Neural cell (in vitro differentiated cells): Measurements from ENCODE around the gene ARID1B. TPM values are rescaled to one million over a fixed set of nuclear protein-coding genes. Genes with fewer than 3 reads are reported as not detected.

Source experiments
- H2AFZ ChIP-seq: fragments of 200-600, 300-800 bp; sonication (generic), shearing (Covaris generic); 2 replicates; pipeline ENCODE4 v1.6.0; 2014; ENCODE audit warnings: low read depth, mild to moderate bottlenecking, antibody characterized with exemption, low read length, moderate library complexity
- H3F3A ChIP-seq: fragments of 200-600 bp; shearing (Covaris generic); 2 replicates; pipeline ENCODE4 v1.6.1; 2016; ENCODE audit warnings: mild to moderate bottlenecking, moderate library complexity, mixed read lengths, antibody characterized with exemption, low read length; ENCODE audit not compliant: insufficient read depth, poor library complexity, severe bottlenecking
- H3K27ac ChIP-seq: fragments of 200-600, 300-800 bp; sonication (generic), shearing (Covaris generic); 2 replicates; pipeline ENCODE4 v1.5.1; 2014; ENCODE audit warnings: mild to moderate bottlenecking, low read length, moderate library complexity
- H3K27me3 ChIP-seq: fragments of 300-800, 200-600 bp; sonication (generic), shearing (Covaris generic); 2 replicates; pipeline ENCODE4 v1.6.0; 2014; ENCODE audit warnings: mild to moderate bottlenecking, low read depth, low read length, moderate library complexity; ENCODE audit not compliant: insufficient read depth
- H3K36me3 ChIP-seq: fragments of 300-800, 200-600 bp; sonication (generic), shearing (Covaris generic); 2 replicates; pipeline ENCODE4 v1.5.1; 2014; ENCODE audit warnings: mild to moderate bottlenecking, antibody characterized with exemption, low read length, moderate library complexity; ENCODE audit not compliant: insufficient read depth
- H3K4me2 ChIP-seq: fragments of 300-800, 200-600 bp; sonication (generic), shearing (Covaris generic); 2 replicates; pipeline ENCODE4 v1.6.0; 2014; ENCODE audit warnings: mild to moderate bottlenecking, low read length
- H3K4me3 ChIP-seq: fragments of 300-800, 200-600 bp; sonication (generic), shearing (Covaris generic); 2 replicates; pipeline ENCODE4 v1.5.1; 2014; ENCODE audit warnings: mild to moderate bottlenecking, low read length, moderate library complexity
- H3K79me2 ChIP-seq: fragments of 200-600 bp; shearing (Covaris generic); replicated peaks from 2 replicates; pipeline ENCODE4 v1.6.0; 2014; ENCODE audit warnings: mild to moderate bottlenecking, low read length, moderate library complexity; ENCODE audit not compliant: insufficient read depth
- H3K9ac ChIP-seq: fragments of 300-800, 200-600 bp; sonication (generic), shearing (Covaris generic); 2 replicates; pipeline ENCODE4 v1.6.1; 2016; ENCODE audit warnings: mild to moderate bottlenecking, low read length, mixed read lengths
- H3K9me2 ChIP-seq: fragments of 200-600 bp; shearing (Covaris generic); 2 replicates; pipeline ENCODE4 v1.6.1; 2016; ENCODE audit warnings: mild to moderate bottlenecking, low read length, mixed read lengths; ENCODE audit not compliant: insufficient read depth
- H3K9me3 ChIP-seq: fragments of 200-600, 300-800 bp; sonication (generic), shearing (Covaris generic); 2 replicates; pipeline ENCODE4 v1.6.1; 2016; ENCODE audit warnings: mild to moderate bottlenecking, mixed run types, low read length, moderate library complexity, mixed read lengths
- H4K20me1 ChIP-seq: fragments of 200-600 bp; shearing (Covaris generic); 2 replicates; pipeline ENCODE4 v1.6.1; 2016; ENCODE audit warnings: mild to moderate bottlenecking, mixed run types; ENCODE audit not compliant: insufficient read depth
- EP300 ChIP-seq: fragments of 450-650 bp; conservative IDR thresholded peaks from 2 replicates; pipeline ENCODE4 v1.6.1; 2014; ENCODE audit warnings: antibody characterized with exemption, mild to moderate bottlenecking, moderate library complexity; ENCODE audit not compliant: poor library complexity, severe bottlenecking
- EZH2 ChIP-seq: fragments of 200-600, 300-800 bp; shearing (Covaris generic), sonication (generic); IDR thresholded peaks from 2 replicates; pipeline ENCODE4 v1.6.1; 2014; ENCODE audit warnings: antibody characterized with exemption, low read length, borderline replicate concordance, mild to moderate bottlenecking; ENCODE audit not compliant: insufficient read depth, poor library complexity, severe bottlenecking
- MXI1 ChIP-seq: fragments of 450-650 bp; conservative IDR thresholded peaks from 2 replicates; pipeline ENCODE4 v1.6.1; 2014; ENCODE audit warnings: antibody characterized with exemption, mild to moderate bottlenecking; ENCODE audit not compliant: poor library complexity, severe bottlenecking
- POLR2AphosphoS5 ChIP-seq: IDR thresholded peaks from 2 replicates; pipeline ENCODE4 v1.6.1; 2012
- RAD21 ChIP-seq: fragments of 450-650 bp; conservative IDR thresholded peaks from 2 replicates; pipeline ENCODE4 v1.6.1; 2014; ENCODE audit warnings: antibody characterized with exemption, mild to moderate bottlenecking, moderate library complexity
- SMC3 ChIP-seq: fragments of 450-650 bp; conservative IDR thresholded peaks from 2 replicates; pipeline ENCODE4 v1.6.1; 2014; ENCODE audit warnings: antibody characterized with exemption, mild to moderate bottlenecking, moderate library complexity; ENCODE audit not compliant: poor library complexity
- TAF1 ChIP-seq: IDR thresholded peaks from 2 replicates; pipeline ENCODE4 v1.6.1; 2012; ENCODE audit warnings: low read depth
- polyA plus RNA-seq: library from polyadenylated mRNA; depleted of rRNA; stranded (reverse); fragments of >200 nt; gene quantifications from 2 replicates; pipeline ENCODE4 v1.2.3, GENCODE V29; 2014
- TF ChIP-seq, protein P1 (sequence below): fragments of 450-650 bp; IDR thresholded peaks from 2 replicates; pipeline ENCODE4 v1.5.1; 2014; ENCODE audit warnings: antibody characterized with exemption, mild to moderate bottlenecking, moderate library complexity; ENCODE audit not compliant: poor library complexity, severe bottlenecking
- TF ChIP-seq, protein P2 (sequence below): IDR thresholded peaks from 2 replicates; pipeline ENCODE4 v1.6.1; 2012; ENCODE audit warnings: borderline replicate concordance

Gene ARID1B
- polyA plus RNA-seq, 1 donor from 2014 or later = 35.0 TPM

DNA sequence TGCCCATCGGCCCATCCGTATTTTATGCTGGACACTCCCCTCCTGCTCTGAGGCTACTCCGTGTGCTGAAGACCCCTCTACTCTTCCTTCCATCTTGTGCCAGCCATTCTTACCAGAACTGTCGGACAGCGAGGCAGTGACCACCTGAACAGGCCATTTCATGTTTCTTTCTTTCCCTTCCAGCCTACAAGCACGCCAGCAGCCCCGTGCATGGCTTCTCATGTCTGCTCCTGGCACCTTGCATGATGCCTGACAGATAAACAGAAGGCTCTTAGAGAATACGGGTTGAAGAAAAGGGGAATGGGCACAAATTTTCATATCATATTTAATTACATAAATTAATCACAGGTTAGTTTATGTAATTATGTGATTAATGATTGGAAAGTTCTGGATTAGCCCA is 95.7 kb downstream of the ARID1B start:
- Histone ChIP-seq H3K9me3 (no peaks in the 10 kb centered on the region), H3F3A (no peaks in the 10 kb centered on the region), H4K20me1 (no peaks in the 10 kb centered on the region), H3K9me2 (no peaks in the 10 kb centered on the region), H3K27me3 (no peaks in the 10 kb centered on the region), H3K79me2 (peaks cover 57% of the 10 kb centered on the region), H3K4me2 (no peak overlapping the region), H3K36me3 (no peaks in the 10 kb centered on the region), H3K4me3 (no peak overlapping the region), H2AFZ (no peak overlapping the region), H3K9ac (no peak overlapping the region), H3K27ac (no peak overlapping the region)
- TF ChIP-seq EP300 (no peak), EZH2 (no peak), SMC3 (no peak), POLR2AphosphoS5 (no peak), MXI1 (no peak), TAF1 (no peak), RAD21 (no peak)
- TF ChIP-seq, protein P1, sequence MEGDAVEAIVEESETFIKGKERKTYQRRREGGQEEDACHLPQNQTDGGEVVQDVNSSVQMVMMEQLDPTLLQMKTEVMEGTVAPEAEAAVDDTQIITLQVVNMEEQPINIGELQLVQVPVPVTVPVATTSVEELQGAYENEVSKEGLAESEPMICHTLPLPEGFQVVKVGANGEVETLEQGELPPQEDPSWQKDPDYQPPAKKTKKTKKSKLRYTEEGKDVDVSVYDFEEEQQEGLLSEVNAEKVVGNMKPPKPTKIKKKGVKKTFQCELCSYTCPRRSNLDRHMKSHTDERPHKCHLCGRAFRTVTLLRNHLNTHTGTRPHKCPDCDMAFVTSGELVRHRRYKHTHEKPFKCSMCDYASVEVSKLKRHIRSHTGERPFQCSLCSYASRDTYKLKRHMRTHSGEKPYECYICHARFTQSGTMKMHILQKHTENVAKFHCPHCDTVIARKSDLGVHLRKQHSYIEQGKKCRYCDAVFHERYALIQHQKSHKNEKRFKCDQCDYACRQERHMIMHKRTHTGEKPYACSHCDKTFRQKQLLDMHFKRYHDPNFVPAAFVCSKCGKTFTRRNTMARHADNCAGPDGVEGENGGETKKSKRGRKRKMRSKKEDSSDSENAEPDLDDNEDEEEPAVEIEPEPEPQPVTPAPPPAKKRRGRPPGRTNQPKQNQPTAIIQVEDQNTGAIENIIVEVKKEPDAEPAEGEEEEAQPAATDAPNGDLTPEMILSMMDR = no peak
- TF ChIP-seq, protein P2, sequence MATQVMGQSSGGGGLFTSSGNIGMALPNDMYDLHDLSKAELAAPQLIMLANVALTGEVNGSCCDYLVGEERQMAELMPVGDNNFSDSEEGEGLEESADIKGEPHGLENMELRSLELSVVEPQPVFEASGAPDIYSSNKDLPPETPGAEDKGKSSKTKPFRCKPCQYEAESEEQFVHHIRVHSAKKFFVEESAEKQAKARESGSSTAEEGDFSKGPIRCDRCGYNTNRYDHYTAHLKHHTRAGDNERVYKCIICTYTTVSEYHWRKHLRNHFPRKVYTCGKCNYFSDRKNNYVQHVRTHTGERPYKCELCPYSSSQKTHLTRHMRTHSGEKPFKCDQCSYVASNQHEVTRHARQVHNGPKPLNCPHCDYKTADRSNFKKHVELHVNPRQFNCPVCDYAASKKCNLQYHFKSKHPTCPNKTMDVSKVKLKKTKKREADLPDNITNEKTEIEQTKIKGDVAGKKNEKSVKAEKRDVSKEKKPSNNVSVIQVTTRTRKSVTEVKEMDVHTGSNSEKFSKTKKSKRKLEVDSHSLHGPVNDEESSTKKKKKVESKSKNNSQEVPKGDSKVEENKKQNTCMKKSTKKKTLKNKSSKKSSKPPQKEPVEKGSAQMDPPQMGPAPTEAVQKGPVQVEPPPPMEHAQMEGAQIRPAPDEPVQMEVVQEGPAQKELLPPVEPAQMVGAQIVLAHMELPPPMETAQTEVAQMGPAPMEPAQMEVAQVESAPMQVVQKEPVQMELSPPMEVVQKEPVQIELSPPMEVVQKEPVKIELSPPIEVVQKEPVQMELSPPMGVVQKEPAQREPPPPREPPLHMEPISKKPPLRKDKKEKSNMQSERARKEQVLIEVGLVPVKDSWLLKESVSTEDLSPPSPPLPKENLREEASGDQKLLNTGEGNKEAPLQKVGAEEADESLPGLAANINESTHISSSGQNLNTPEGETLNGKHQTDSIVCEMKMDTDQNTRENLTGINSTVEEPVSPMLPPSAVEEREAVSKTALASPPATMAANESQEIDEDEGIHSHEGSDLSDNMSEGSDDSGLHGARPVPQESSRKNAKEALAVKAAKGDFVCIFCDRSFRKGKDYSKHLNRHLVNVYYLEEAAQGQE = no peak

DNA sequence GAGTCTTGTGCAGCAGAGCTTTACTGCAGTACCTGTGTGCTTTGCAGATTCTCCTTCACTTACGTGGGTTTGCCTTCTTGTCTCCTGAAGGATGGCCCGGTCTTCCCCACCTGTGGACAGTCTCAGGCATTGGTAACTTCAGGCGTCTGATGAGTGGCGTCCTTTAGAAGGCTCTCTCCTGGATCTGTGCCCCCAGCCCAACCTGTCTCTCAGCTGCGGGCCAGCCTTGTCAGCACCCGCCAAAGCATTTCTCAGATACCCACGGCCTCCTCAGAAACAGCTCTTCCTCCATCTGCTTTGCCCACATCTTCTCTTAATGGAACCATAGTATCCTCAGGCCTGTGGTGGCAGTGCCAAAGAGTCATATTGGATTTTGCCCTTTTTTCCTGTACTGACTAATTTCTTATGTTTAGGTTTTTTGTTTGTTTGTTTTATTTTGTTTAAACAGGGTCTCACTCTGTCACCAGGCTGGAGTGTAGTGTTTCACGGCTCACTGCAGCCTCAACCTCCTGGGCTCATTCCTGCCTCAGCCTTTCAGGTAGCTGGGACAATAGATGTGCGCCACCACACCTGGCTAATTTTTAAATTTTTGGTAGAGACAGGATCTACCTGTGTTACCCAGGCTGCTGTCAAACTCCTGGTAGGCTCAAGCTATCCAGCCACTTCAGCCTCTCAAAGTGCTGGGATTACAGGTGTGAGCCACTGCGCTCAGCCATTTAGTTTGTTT is 96.6 kb downstream of the ARID1B start:
- H3K9ac ChIP-seq = no peak overlapping the region
- H2AFZ ChIP-seq = no peak overlapping the region
- no peaks in the 10 kb centered on the region for H3K9me3 ChIP-seq
- no peaks in the 10 kb centered on the region for H3K9me2 ChIP-seq
- no peak overlapping the region for H3K4me3 ChIP-seq
- no peak overlapping the region for H3K27ac ChIP-seq
- TF ChIP-seq, protein P1 = no peak
- no peak for TF ChIP-seq SMC3
- TF ChIP-seq, protein P2 = no peak
- TF ChIP-seq MXI1 = no peak
- no peak for TF ChIP-seq POLR2AphosphoS5
- TF ChIP-seq EZH2 = no peak
- H3K4me2 ChIP-seq = no peak overlapping the region
- H4K20me1 ChIP-seq = no peaks in the 10 kb centered on the region
- H3K79me2 ChIP-seq = peaks cover 60% of the 10 kb centered on the region
- H3K36me3 ChIP-seq = no peaks in the 10 kb centered on the region
- no peaks in the 10 kb centered on the region for H3F3A ChIP-seq
- no peaks in the 10 kb centered on the region for H3K27me3 ChIP-seq
